PC-9 (cell line): ENCODE results near the gene CBX4.

Experiments used
- EZH2 ChIP-seq: fragments of 200-600 bp; sonication (generic); IDR thresholded peaks from 2 replicates; pipeline ENCODE4 v1.8.0; 2017; ENCODE audit warnings: antibody characterized with exemption, low read depth
- TF ChIP-seq, protein P1 (sequence below): fragments of 200-600 bp; sonication (generic); conservative IDR thresholded peaks from 2 replicates; pipeline ENCODE4 v1.6.1; 2017; ENCODE audit warnings: mixed run types, antibody characterized with exemption, mild to moderate bottlenecking, moderate library complexity

GRCh38 chr17:79796763-79797491 is 42.3 kb downstream of the CBX4 start, which contains the start of gene CBX8:
- TF ChIP-seq, protein P1, sequence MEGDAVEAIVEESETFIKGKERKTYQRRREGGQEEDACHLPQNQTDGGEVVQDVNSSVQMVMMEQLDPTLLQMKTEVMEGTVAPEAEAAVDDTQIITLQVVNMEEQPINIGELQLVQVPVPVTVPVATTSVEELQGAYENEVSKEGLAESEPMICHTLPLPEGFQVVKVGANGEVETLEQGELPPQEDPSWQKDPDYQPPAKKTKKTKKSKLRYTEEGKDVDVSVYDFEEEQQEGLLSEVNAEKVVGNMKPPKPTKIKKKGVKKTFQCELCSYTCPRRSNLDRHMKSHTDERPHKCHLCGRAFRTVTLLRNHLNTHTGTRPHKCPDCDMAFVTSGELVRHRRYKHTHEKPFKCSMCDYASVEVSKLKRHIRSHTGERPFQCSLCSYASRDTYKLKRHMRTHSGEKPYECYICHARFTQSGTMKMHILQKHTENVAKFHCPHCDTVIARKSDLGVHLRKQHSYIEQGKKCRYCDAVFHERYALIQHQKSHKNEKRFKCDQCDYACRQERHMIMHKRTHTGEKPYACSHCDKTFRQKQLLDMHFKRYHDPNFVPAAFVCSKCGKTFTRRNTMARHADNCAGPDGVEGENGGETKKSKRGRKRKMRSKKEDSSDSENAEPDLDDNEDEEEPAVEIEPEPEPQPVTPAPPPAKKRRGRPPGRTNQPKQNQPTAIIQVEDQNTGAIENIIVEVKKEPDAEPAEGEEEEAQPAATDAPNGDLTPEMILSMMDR: no peak
- no peak for TF ChIP-seq EZH2
